Measurements from ENCODE around the gene DRAM2.

- TF ChIP-seq CTCF (IDR thresholded peaks at IDR 0.05; ENCODE audit: poor library complexity) = no peak
- TF ChIP-seq EZH2phosphoT487 (IDR thresholded peaks at IDR 0.05; ENCODE audit: low read depth, severe bottlenecking, unreplicated experiment) = no peak
Observed at GRCh38 chr1:111085676-111086075, 54.2 kb downstream of the DRAM2 start.
